HPDE6-E6E7 (cell line): ENCODE data around the gene YPEL4.
A peak's percentile ranks its signal among the peaks of the same experiment; 100 is the strongest.

Experiments used
- DNase-seq: peaks from one replicate; pipeline ENCODE4 v3.0.0; 2011; ENCODE audit warnings: missing footprints; ENCODE audit errors: extremely low spot score

Gene YPEL4

GRCh38 chr11:57650739-57651090, 1.0 kb upstream of the YPEL4 start:
- DNase-seq: no peak

- no peak for DNase-seq
Measured at GRCh38 chr11:57648801-57649735, 644 bp downstream of the YPEL4 start.

DNA sequence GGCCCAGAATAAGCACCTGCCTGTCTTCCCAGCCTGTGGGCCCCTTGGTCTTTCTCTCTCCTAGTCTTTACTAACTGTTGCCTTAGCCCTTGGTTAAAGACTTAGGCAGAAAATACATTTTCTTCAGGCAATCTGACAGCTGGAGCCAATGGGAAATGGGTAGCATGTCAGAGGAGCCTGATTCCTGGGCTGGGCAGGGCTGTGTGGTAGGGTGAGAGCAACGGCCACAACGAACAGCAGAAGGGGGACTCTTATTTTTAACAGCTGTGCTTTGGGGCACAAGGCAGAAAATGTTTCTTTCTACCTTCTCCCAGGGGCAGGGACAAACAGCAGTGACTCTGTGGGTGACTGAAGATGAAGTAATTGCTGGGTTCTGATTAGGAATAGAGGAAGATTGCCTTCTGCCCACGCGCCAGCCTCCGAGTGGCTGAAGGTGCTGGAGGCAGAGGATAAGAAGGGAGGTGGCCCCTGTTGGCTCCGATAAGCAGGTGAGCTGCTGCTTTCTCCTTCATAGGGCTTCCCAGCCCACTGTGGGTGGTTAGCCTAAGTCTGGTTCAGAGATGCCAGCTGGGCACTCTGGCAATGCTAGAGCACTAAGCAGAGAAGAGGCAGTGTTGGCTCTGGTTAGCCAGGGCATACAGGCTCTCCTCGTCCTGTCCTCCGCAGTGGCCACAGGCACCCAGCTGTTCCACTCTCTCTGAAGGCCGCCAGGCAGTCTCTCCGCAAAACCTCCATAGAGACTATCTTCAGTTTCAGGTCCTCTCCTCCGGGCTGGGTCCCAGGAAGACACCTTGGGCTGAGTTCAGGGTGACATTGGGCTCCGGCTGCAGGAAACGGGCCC, 1.5 kb downstream of the YPEL4 start:
- no peak for DNase-seq

- no peak for DNase-seq
Measured at GRCh38 chr11:57647372-57647771, 2.3 kb downstream of the YPEL4 start.

- no peak for DNase-seq
Measured at GRCh38 chr11:57646799-57647303, 2.9 kb downstream of the YPEL4 start.

GRCh38 chr11:57646194-57646798, 3.4 kb downstream of the YPEL4 start:
- DNase-seq: no peak

- no peak for DNase-seq
Measured at GRCh38 chr11:57645689-57646085, 4.0 kb downstream of the YPEL4 start.

DNA sequence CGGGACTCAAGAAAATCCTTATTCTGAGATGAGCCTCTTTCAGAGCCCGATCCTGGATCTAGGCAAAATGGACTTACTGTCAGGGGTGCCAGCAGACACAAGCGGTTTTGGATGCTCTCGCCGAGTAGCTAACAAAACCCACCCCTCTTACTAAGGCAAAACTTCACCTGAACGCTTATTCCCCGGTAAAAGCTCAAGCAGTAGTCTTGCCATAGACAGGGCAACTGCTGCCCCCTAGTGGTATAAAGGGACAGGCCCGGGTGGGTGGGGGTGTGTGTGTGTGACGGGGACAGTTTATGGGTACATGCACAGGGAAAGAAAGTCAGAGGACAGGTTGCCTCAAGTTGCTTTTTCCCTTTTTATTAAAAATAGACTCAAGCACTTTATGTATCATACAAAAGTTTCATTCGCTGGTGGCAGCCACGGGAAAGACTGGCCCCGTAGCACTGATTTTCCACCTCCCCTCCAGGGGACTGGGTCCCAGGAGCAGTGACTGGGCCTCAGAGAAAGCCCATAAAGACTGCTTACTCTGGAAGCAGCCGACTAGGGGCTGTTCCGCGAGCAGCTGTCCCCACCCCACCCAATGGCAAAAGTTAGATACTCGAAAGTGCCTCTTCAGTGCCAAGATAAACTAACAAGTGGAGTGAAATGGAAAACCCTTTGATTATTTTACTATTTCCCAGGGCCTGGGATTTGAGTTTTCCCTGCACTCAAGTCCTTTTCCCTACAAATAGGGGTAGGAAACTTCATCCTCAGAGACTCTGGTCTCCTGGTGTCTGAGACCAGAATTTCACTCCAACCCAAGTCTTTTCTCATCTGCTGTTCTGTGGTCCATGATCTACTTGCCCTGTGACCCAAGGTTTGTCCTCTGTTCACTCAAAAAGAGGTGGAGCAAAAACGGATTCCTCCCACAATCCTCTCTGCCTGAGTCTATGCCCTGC, 4.7 kb downstream of the YPEL4 start:
- no peak for DNase-seq

GRCh38 chr11:57643802-57644201, 5.9 kb downstream of the YPEL4 start:
- DNase-seq: no peak

- DNase-seq: no peak
Measured at GRCh38 chr11:57641011-57641807, 8.5 kb downstream of the YPEL4 start.

DNA sequence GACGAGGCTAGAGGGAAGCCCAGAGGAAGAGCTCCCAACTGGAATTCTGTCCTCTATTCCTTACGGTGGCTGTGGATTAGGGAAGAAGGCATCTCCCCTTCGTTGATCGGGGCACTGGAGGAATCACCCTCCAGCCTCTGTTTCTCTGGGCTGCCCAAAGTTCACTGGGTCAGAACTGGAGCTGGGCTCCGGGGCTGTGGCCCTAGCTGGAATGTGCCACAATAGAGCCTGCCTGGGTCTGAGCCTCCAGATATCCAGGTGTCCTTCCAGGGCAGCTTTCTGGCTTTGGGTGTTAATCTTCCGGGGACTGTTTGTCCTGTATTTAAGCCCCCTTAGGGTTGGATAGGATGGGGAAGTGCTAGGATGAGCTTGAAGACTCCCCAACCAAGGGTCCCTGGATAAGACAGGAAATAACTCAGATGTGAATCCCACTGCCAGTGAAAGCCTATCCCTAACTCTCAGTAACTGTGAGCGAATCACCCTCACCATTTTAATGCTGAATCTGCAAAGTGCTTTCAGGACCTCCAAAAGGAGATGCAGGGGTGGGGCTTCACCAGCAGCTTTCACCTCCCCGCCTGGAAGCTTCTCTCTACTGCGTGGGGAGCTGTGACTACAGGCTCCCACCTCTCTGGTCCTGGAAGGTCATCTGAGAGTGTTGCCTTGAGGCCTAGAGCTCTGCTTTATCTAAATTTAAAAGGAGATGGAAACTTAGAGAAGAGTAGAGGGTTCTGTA, 9.5 kb downstream of the YPEL4 start:
- DNase-seq: no peak

GRCh38 chr11:57639321-57640067, 10.2 kb downstream of the YPEL4 start:
- DNase-seq: no peak

GRCh38 chr11:57638811-57639320, 10.8 kb downstream of the YPEL4 start:
- DNase-seq: no peak

DNA sequence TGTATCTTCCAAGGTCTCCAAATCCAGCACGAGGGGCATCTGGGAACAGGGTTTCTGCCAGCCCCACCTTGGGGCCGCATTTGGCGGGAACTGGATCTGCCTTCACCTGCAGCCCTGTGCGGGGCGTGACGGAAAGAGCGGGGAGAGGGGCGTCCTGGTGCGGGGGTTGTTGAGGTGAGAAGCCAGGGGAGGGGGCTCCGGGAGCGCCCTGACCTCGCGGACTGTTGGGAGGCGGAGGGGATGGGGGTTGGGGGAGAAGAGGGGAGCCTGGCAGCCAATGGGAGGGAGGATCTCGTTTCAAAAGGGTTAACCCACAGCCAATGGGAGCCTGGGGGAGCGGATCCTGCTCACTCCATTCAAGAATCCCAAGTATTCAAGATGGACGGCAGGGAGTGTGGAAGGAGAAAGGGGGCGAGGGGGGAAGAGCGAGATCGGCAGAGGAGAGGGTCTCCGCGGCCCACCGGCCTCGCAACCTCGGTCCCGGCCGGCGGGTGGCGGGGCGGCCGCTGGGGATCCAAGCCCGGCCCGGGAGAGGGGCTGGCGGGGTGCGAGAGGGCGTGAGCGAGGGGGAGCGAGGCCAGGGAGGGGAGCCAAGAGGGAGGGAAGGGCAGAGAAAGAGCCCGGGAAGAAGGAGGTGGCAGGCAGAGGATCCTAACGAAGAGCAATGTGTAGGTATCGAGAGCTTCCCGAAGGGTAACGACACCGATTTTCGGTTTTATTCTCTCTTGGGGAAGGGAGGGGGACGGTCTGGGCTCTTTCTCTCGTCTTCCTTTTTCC, 11.5 kb downstream of the YPEL4 start:
- DNase-seq: peak; percentile 95

GRCh38 chr11:57637626-57638004, 12.1 kb downstream of the YPEL4 start:
- DNase-seq: no peak

DNA sequence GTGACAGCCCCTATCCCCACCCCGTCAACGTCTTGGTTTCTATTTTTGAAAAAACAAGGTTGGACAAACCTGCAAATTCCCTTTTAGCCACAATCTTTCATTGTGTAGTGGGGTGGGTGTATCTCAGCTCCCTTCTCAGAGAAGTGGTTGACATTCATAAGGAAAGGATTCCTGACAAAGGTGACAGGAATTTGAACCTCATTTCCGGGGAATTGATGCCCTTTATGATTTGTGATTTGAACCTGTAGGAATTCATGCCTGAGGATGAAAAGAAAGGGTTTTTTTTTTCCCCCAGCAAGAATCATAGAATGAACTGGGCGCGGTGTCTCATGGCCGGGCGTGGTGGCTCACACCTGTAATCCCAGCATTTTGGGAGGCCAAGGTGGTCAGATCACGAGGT, 14.5 kb downstream of the YPEL4 start:
- DNase-seq: no peak

- DNase-seq: no peak
Measured at GRCh38 chr11:57634311-57634710, 15.4 kb downstream of the YPEL4 start.
